RWPE2 (cell line): ENCODE data around the gene MGAT3.

Experiments
- ATAC-seq: fragments of 200-7000 bp; cut with Tn5 transposase; 3 replicates; pipeline ENCODE4 v1.9.1; 2021; ENCODE audit warnings: low read depth
- DNase-seq: peaks from one replicate; pipeline ENCODE4 v3.0.0-alpha.2; 2020; ENCODE audit warnings: low spot score
- H3K27ac ChIP-seq: fragments of 450-650 bp; 2 replicates; pipeline ENCODE4 v1.5.1; 2017; ENCODE audit warnings: mild to moderate bottlenecking; ENCODE audit not compliant: poor library complexity, severe bottlenecking
- H3K27me3 ChIP-seq: fragments of 250-450 bp; sonication (Bioruptor Pico); 2 replicates; pipeline ENCODE4 v1.5.1; 2021; ENCODE audit warnings: mild to moderate bottlenecking, moderate library complexity; ENCODE audit not compliant: insufficient read depth, poor library complexity, severe bottlenecking
- H3K36me3 ChIP-seq: fragments of 250-450 bp; sonication (Bioruptor Pico); 2 replicates; pipeline ENCODE4 v1.5.1; 2020; ENCODE audit warnings: low read depth, mild to moderate bottlenecking, moderate library complexity
- H3K4me1 ChIP-seq: fragments of 250-450 bp; sonication (Bioruptor Pico); 2 replicates; pipeline ENCODE4 v1.5.1; 2021; ENCODE audit warnings: mild to moderate bottlenecking, moderate library complexity; ENCODE audit not compliant: insufficient read depth, poor library complexity, severe bottlenecking
- H3K4me3 ChIP-seq: fragments of 250-450 bp; sonication (Bioruptor Pico); 2 replicates; pipeline ENCODE4 v1.5.1; 2021; ENCODE audit warnings: mild to moderate bottlenecking, moderate library complexity; ENCODE audit not compliant: severe bottlenecking
- H3K9me3 ChIP-seq: fragments of 250-450 bp; sonication (Bioruptor Pico); 2 replicates; pipeline ENCODE4 v1.5.1; 2021; ENCODE audit warnings: mild to moderate bottlenecking, moderate library complexity; ENCODE audit not compliant: severe bottlenecking
- CTCF ChIP-seq: fragments of 450-650 bp; IDR thresholded peaks from one replicate; pipeline ENCODE4 v1.5.1; 2017; ENCODE audit warnings: mild to moderate bottlenecking, moderate library complexity; ENCODE audit not compliant: poor library complexity, severe bottlenecking

MGAT3 gene

GRCh38 chr22:39529487-39529851 lies 72.7 kb downstream of the MGAT3 start:
- H3K36me3 ChIP-seq: peaks cover 39% of the 10 kb centered on the region
- no peaks in the 10 kb centered on the region for H3K9me3 ChIP-seq
- DNase-seq (no peak), ATAC-seq (no peak)
- peaks cover 8% of the 10 kb centered on the region for H3K4me1 ChIP-seq
- no peak overlapping the region for H3K4me3 ChIP-seq
- no peaks in the 10 kb centered on the region for H3K27me3 ChIP-seq
- no peak overlapping the region for H3K27ac ChIP-seq
- peak; percentile 69 for TF ChIP-seq CTCF

GRCh38 chr22:39530116-39530515 lies 73.3 kb downstream of the MGAT3 start:
- no peak for TF ChIP-seq CTCF
- ATAC-seq: no peak
- no peak overlapping the region for H3K4me3 ChIP-seq
- H3K4me1 ChIP-seq: peaks cover 8% of the 10 kb centered on the region
- no peaks in the 10 kb centered on the region for H3K9me3 ChIP-seq
- DNase-seq: no peak
- peaks cover 39% of the 10 kb centered on the region for H3K36me3 ChIP-seq
- no peaks in the 10 kb centered on the region for H3K27me3 ChIP-seq
- H3K27ac ChIP-seq: no peak overlapping the region

- peak; percentile 22 for TF ChIP-seq CTCF
- no peaks in the 10 kb centered on the region for H3K9me3 ChIP-seq
- H3K4me1 ChIP-seq: peaks cover 8% of the 10 kb centered on the region
- DNase-seq (no peak), ATAC-seq (no peak)
- no peaks in the 10 kb centered on the region for H3K27me3 ChIP-seq
- no peak overlapping the region for H3K27ac ChIP-seq
- H3K36me3 ChIP-seq: peaks cover 39% of the 10 kb centered on the region
- H3K4me3 ChIP-seq: no peak overlapping the region
These were observed 74.0 kb downstream of the MGAT3 start for GRCh38 chr22:39530692-39531331.

GRCh38 chr22:39532215-39533073 lies 75.6 kb downstream of the MGAT3 start, which contains the start of gene RPS19BP1:
Gene RPS19BP1 (minus strand): TSS chr22:39532748. CDS start chr22:39532738, 10 bp downstream.
- TF ChIP-seq CTCF: no peak
- peak; percentile 99 for DNase-seq
- H3K4me1 ChIP-seq: peaks cover 7% of the 10 kb centered on the region
- peak within 1 kb of the TSS; percentile 62 for H3K27ac ChIP-seq
- H3K27me3 ChIP-seq: no peaks in the 10 kb centered on the region
- H3K36me3 ChIP-seq: peaks cover 39% of the 10 kb centered on the region
- H3K4me3 ChIP-seq: peak within 1 kb of the TSS; percentile 75
- no peaks in the 10 kb centered on the region for H3K9me3 ChIP-seq
- ATAC-seq: peak; percentile 78
